HG03066 (cell line): ENCODE data around the gene PEMT.

Source experiments
- ATAC-seq: cut with Tn5 transposase; IDR thresholded peaks from one replicate; pipeline ENCODE4 v1.9.1; 2021; ENCODE audit warnings: low read depth; ENCODE audit not compliant: unreplicated experiment

PEMT gene

DNA sequence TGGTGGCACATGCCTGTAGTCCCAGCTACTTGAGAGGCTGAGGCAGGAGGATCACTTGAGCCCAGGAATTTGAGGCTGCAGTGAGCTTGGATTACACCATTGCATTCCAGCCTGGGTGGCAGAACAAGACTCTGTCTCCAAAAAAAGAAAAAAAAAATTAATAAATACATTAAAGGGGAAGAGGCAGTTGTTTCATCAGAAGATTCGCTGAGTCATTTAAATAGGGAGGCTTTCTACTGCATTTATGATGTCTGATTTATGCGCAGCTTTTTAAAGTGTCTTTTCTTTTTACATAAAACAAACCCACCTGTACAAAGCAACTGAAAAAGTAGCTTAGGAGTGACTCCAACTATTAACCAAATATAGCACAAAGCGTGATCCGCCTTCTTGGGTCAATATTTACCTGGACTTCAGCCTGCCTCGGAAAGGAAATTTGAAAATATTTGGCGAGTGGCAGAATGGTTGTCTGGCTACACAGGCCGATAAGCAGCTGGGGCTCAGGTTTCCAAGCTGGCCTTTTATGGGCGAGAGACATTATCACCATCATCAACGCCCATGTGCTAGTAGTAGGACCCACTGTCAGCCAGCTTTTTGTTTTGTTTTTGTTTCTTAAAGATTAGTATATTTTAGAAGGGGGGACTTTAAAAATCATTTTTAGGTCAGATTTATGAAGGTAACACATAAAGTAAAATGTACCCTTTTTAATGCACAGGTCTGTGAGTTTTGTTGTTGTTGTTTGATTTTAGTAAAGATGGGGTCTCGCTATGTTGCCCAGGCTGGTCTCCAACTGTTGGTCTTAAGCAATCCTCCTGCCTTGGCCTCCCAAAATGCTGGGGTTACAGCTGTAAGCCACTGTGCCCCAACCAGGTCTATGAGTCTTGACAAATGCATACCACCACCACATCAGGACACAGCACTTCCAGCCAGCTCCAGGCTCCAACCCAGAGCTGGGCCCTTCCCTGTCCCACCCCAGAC, 52.8 kb downstream of the PEMT start:
- ATAC-seq: no peak

DNA sequence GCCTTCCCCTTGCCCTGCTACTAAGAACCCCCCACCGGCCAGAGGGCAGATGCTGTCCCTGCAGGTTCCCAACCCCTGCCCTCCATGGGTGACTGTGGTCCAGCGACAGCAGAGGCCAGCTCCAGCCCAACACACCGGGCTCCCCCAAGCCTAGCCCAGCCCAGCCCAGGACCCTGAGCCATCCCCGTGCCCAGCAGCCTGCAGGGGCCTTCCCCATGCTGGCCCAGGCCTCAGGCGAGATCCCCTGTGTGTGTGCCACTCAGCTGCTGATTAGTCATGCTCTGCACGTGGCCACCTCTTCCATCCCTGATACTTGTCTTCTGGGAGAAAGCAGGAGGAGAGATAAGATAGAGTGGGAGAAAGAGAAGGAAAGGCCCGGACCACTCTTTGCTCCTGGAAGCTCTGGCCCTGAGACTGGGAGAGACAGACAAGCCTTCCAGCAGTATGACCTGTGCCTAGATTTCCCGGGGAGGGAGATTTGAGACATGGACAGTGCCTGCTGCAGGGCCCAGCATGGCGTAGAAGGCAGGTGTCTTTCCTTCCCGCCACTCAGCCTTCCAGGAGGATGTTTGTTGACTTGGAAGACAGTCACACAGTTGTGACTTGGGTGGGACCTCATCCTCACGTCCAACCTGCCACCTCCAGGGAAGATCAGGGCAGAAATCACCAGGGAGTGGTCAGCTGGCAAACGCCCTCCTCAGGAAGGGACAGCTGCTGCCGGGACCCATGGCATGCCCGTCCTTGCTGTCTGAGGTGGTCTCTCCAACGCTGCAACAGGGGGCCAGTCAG, 54.0 kb downstream of the PEMT start:
- ATAC-seq: no peak

DNA sequence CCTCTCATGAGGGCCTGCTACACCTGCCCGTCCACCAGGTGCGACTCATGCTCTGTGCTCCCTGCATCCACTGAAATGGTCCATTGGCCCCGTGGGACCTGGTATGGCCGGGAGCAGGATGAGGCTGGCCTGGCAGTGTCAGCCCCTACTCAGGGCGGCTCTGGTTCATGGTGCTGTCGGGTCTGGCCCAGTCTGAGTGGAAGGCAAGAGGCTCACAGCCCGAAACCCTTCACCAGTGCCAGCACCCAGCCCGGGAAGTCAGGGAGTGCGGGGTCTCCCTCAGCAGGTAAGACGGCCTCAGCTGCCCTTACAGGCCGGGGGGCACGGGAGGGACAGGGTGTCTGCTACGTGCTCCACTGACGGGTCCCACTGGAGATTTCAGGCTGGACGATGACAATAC, 54.8 kb downstream of the PEMT start:
- no peak for ATAC-seq

DNA sequence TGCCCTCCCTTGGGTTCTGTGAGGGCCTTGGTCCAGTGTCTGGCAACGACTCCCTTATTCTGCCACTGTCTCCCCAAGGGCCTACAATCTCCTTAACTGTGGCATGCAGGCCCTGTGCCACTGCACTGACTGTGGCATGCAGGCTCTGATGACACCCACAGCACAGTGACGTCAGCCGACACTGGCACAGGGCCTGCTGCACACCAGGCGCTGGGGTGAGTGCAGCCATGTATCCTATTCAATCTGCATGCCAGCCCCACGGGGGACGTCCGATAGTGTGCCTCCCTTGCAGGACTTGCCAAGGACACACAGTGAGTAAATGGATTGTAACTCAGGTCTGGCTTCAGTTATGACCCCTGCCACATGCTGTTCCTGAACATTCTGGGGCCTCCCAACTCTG, 55.6 kb downstream of the PEMT start:
- no peak for ATAC-seq

- no peak for ATAC-seq
Observed at GRCh38 chr17:17533901-17534441, 57.5 kb downstream of the PEMT start.

DNA sequence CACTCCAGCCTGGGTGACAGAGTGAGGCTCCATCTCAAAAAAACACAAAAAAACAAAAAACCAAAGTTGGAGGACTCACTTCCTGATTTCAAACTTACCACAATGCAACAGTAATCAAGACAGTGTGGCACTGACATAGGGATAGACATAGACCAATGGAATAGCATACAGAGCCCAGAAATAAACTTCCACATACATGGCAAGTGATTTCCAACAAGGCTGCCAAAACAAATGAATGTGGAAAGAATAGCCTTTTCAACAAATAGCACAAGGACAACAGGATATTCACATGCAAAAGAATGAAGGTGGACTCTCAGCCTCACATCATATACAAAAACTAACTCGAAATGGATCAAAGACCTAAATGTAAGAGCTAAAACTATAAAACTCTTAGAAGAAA, 58.5 kb downstream of the PEMT start:
- no peak for ATAC-seq

DNA sequence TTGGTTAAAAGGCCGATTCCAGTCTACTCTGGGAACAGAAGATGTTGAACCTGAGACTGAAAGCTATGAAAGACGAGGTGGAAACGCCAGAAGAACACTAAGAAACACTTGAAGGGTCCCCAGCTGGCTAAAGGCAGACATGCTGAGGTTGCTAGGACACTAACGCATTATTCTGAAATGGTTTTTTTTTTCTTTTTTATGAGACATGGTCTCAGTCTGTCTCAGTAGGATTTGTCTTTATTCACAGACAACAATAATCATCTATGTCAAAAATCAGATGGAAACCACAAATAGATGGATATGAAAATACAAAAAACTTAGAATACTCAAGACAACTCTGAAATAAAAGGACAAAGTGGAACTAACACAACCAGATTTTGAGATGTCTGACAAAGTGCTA, 60.4 kb downstream of the PEMT start:
- ATAC-seq: no peak

DNA sequence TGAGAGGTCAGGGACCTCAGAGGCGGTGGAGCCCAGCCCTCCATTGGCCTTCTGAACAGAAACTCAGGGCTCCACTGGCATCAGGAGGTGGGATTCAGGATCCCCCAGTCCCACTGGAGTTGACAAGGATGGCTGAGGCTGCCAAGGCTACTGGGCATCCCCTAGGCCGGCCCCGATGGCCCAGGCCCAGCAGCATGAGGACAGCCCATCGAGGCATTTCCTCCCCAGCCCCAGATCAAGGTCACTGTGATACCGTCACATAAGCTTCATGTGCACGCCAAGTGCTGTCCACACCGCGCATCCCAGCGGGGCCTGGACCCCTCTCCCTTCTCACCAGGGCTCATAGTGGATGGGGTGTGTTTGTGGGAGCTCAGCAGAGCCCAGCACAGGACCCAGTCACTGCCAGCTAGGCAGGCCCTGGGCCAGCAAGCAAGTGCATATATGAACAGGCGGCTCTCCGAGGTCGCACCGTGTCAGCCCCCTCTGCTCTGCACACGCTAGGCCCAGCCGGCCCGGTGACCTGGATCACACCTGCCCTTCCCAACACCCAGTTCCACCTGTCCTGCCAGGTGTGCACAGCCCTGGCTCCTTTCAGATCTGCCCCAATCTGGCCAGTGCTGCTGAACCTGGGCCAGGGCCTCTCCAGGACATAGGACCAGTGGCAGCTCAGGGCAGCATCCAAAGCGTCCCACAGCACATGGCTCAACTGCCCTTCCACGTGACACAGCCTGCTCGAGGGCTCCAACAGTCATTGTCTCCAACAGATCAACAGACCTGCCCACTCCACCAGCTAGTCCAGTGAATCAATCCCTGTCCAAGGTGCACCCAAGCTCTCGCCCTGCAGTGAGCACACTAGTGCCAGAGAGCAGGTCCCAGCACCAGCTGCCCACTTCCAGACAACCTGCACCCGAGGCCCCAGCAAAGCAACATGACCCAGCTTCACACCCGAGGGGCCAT, 62.5 kb downstream of the PEMT start:
- ATAC-seq: no peak

DNA sequence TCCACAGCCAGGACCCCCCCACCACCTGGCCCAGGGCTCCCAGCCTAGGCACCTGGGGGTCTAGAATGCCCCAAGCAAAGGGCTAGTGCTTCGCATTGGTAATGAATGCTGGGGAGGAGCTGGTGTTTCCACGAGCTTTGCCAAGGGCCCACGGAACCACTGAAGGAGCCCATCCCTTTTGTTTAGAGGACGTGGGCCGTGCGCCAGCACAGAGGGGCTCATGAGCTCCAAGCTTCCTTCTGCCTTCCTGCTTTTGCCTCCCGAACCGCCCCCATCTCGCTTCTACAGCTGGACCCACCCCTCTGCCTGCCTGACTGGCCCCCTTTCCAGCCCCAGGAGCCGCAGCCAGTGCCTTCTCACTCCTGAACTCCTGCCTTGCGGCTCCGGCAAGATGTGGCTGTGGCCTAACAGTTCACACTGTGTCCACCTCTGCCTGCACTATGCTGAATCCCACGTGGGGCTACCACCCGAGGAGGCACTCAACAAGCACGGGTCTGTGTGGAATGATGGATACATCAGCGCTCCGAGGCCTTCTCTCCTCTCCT, 63.5 kb downstream of the PEMT start:
- ATAC-seq: no peak

DNA sequence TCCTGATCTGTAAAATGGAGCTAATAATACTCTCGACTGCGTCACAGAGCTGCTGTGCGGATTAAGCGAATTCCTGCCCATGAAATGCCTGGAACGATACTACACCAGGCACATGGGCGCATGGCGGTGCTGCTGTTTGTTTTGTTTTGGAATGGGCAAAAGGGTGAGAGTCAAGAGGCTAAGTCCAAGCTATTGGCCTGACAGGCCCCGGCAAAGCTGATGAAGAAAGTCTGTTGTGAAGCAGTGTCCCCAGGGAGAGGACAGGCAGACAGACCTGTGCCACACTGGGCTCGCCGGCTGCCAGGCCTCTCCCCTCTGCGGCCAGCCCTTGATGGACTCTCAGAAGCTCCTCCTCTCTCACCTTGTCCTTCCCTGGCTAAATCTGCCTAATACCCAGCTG, 64.0 kb downstream of the PEMT start:
- no peak for ATAC-seq

DNA sequence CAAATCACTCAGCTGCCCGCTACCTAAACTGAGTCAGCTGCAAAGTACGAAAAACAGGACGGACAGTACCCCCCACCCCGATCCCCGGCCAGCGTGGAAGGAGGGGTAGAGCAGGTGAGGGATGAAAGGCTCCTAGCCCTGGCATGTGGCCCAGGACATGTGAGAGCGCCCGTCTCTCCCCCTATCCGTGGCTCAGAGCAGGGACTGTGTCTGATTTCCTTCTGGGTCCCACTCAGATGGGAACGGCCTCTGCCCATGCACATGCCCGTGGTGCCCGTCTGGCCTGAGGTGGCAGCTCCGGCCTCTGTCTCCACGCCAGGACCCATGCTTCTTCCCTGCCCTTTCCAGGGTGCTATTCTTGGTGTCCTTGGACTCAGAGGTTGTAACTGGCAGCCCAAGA, 65.1 kb downstream of the PEMT start:
- ATAC-seq: no peak

- ATAC-seq: no peak
Observed at GRCh38 chr17:17525956-17526355, 65.6 kb downstream of the PEMT start.

DNA sequence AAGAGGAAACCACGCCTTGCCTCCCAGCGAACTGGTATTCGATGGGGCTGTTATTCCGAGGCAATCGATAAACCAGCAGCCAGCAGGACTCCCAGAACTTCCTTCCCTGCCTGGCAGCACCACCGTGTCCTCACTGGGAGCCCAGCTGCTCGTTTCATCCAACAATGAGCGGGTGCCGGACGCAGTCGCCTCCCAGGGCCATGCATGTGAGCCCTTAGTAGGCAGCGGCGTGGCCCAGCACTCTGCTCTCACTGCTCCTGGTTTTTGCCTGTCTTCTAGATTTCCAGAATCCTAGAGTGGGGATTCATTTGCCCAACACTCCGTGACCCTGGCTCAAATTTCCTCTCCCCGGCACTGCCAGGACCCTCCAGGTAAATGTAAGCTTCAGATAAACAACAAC, 66.2 kb downstream of the PEMT start:
- no peak for ATAC-seq

- no peak for ATAC-seq
Observed at GRCh38 chr17:17523731-17524490, 67.6 kb downstream of the PEMT start.

GRCh38 chr17:17523001-17523730, 68.3 kb downstream of the PEMT start:
- no peak for ATAC-seq

DNA sequence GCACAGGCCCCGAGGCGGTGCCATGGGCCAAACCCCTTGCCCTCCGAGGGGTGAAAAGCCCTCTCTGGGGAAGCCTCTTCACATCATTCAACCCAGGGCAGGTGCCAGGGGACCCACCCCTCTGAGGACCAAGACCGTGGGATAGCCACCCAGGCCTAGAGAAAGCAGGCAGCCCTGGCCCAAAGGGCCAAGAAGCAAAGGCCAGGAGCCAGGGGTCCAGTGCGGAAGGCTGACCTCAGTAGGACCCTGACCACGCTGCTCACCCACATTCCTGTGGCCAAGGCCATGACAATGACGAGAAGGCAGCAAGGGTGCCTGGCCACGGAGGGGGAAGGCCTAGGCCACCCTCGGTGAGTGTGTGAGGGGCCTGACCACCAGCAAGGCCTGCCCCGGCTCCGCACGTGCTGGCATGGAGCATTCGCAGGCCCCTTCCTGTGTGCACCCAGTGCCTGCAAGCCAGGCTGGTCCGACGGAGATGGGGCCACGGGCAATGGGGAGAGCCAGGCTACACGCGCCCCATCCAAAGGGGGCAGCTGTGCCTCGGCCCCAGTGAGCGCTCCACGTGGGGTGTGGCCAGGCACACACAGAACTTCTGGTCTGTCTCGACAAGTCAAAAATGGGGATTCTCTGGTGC, 70.8 kb downstream of the PEMT start:
- no peak for ATAC-seq

- no peak for ATAC-seq
Observed at GRCh38 chr17:17519886-17520285, 71.6 kb downstream of the PEMT start.

GRCh38 chr17:17518951-17519350, 72.6 kb downstream of the PEMT start:
- no peak for ATAC-seq
